ENCODE results near the gene DEAF1.

- TF ChIP-seq POLR2A (IDR thresholded peaks at IDR 0.05) (no peak), CTCF (IDR thresholded peaks at IDR 0.05) (no peak)
Observed at GRCh38 chr11:688681-689080, 6.3 kb downstream of the DEAF1 start.
